Coronary artery (tissue), 2 donors: ENCODE data around the gene SNAP91.

ENCODE experiments used
- DNase-seq: peaks from one replicate; pipeline ENCODE4 v3.0.0-alpha.2; 2017; ENCODE audit warnings: low spot score
- H3K27ac ChIP-seq, 2 donors: fragments of 200-600 bp; sonication (generic); one replicate each; pipeline ENCODE4 v1.5.1; 2016 to 2019
- H3K4me3 ChIP-seq: fragments of 200-600 bp; sonication (generic); 2 replicates; pipeline ENCODE4 v1.5.1; 2016; ENCODE audit warnings: mild to moderate bottlenecking, moderate library complexity
- CTCF ChIP-seq: fragments of 200-600 bp; sonication (generic); IDR thresholded peaks from one replicate; pipeline ENCODE4 v1.5.1; 2019; ENCODE audit warnings: antibody characterized with exemption

Gene SNAP91

DNA sequence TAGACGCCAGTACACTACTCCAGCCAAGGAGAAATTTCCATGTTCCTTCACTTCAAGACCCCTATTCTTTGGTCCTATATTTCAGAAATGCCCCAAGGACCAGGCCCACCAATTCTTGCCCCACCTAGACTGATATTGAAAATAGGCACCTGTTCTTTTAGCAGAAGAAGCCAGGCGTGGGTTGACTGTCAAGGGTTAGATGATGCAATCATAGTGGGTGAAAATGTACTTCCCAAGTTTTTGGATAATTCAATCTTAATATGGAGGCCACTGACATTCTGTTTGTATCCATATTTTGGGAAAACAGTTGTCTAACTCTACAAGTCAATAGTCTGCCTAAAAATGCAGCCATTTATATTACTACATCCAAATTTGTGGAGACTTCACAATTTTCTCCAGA, 21.0 kb upstream of the SNAP91 start:
- no peak overlapping the region for H3K27ac ChIP-seq
- no peak for DNase-seq
- H3K4me3 ChIP-seq, result no peak overlapping the region
- TF ChIP-seq CTCF, result no peak

GRCh38 chr6:83722876-83723275, 14.0 kb upstream of the SNAP91 start:
- DNase-seq, result no peak
- Histone ChIP-seq H3K27ac (no peak overlapping the region), H3K4me3 (no peak overlapping the region)
- TF ChIP-seq CTCF, result no peak

- no peak for TF ChIP-seq CTCF
- Histone ChIP-seq H3K27ac (no peak overlapping the region), H3K4me3 (no peak overlapping the region)
- no peak for DNase-seq
Observed at GRCh38 chr6:83717809-83718208, 8.9 kb upstream of the SNAP91 start.

DNA sequence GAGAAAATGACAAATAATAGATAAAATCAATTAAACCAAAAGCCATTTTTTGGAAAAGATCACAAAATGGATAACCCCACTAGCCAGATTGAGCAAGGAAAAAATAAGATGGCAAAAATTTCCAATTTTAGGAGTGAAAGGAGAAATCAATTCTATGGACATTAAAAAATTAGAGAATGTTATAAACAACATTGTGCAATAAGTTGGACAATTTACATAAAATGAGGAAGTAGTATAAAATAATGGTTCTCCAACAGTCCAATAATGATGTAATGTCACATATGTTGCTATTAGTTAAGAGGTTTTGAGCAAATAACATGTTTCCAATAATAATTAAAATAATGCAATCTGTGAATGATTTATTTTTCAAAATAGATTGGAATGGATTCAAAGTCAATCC, 3.1 kb upstream of the SNAP91 start:
- TF ChIP-seq CTCF, result no peak
- DNase-seq, result no peak
- no peak overlapping the region for H3K27ac ChIP-seq
- H3K4me3 ChIP-seq, result no peak overlapping the region

DNA sequence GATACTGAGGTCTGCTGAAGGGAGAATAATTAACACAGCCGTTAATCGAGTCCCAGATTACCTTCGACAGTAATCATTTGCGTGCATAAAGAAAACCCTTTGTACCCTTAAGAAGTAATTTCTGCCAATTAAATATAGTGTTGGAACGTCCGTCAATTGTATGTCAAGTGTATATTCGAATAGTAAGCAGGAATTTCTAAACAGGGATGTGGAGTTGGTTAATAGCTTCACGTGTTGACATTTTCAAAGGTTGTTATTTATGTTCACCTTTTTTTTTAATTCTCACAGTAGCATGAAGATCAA, 798 bp upstream of the SNAP91 start:
- no peak for TF ChIP-seq CTCF
- peak overlapping the region; percentile 79 for H3K4me3 ChIP-seq
- DNase-seq, result no peak
- H3K27ac ChIP-seq, result no peak overlapping the region

GRCh38 chr6:83708546-83708969, 343 bp downstream of the SNAP91 start:
- no peak for DNase-seq
- peak overlapping the region in 1 of 2 donors; percentile 23 for H3K27ac ChIP-seq
- TF ChIP-seq CTCF, result no peak
- H3K4me3 ChIP-seq, result peak overlapping the region; percentile 79

- H3K4me3 ChIP-seq, result peak overlapping the region; percentile 79
- no peak overlapping the region for H3K27ac ChIP-seq
- no peak for DNase-seq
- no peak for TF ChIP-seq CTCF
Observed at GRCh38 chr6:83707829-83708545, 914 bp downstream of the SNAP91 start.
